Mesendoderm (in vitro differentiated cells): Measurements from ENCODE around the gene PRKD1.

ENCODE experiments used
- DNase-seq: peaks from one replicate; pipeline ENCODE4 v3.0.0; 2013
- H2AK5ac ChIP-seq: 2 replicates; pipeline ENCODE4 v1.6.1; 2013; ENCODE audit warnings: low read length, inconsistent platforms
- H2BK120ac ChIP-seq: 2 replicates; pipeline ENCODE4 v1.6.1; 2013; ENCODE audit warnings: low read depth, mild to moderate bottlenecking, low read length, moderate library complexity, mixed read lengths
- H2BK15ac ChIP-seq: replicated peaks from 2 replicates; pipeline ENCODE4 v1.6.1; 2013; ENCODE audit warnings: low read depth, mild to moderate bottlenecking, moderate library complexity
- H2BK5ac ChIP-seq: 2 replicates; pipeline ENCODE4 v1.6.1; 2013; ENCODE audit warnings: low read length, inconsistent platforms
- H3K18ac ChIP-seq: 2 replicates; pipeline ENCODE4 v1.6.1; 2013; ENCODE audit warnings: mild to moderate bottlenecking, low read length, mixed read lengths
- H3K23ac ChIP-seq: one replicate; pipeline ENCODE4 v1.6.1; 2013; ENCODE audit warnings: low read length
- H3K27ac ChIP-seq: 2 replicates; pipeline ENCODE4 v1.5.1; 2013; ENCODE audit warnings: low read depth, mild to moderate bottlenecking, inconsistent platforms, low read length, moderate library complexity
- H3K27me3 ChIP-seq: 2 replicates; pipeline ENCODE4 v1.6.1; 2013; ENCODE audit warnings: low read length, control low read depth, mild to moderate bottlenecking, inconsistent platforms; ENCODE audit not compliant: insufficient read depth, poor library complexity
- H3K36me3 ChIP-seq: 2 replicates; pipeline ENCODE4 v1.6.1; 2013; ENCODE audit warnings: low read length, inconsistent platforms; ENCODE audit not compliant: control insufficient read depth, insufficient read depth
- H3K4ac ChIP-seq: one replicate; pipeline ENCODE4 v1.6.1; 2013; ENCODE audit warnings: low read depth, mild to moderate bottlenecking, low read length, moderate library complexity
- H3K4me1 ChIP-seq: 2 replicates; pipeline ENCODE4 v1.6.1; 2013; ENCODE audit warnings: low read depth, low read length, inconsistent platforms; ENCODE audit not compliant: control insufficient read depth
- H3K4me2 ChIP-seq: 2 replicates; pipeline ENCODE4 v1.6.1; 2013; ENCODE audit warnings: low read length
- H3K4me3 ChIP-seq: 2 replicates; pipeline ENCODE4 v1.5.1; 2013; ENCODE audit warnings: mild to moderate bottlenecking, low read length
- H3K56ac ChIP-seq: one replicate; pipeline ENCODE4 v1.6.1; 2013; ENCODE audit warnings: low read length
- H3K79me1 ChIP-seq: 2 replicates; pipeline ENCODE4 v1.6.1; 2013; ENCODE audit warnings: low read length, inconsistent platforms
- H3K79me2 ChIP-seq: 2 replicates; pipeline ENCODE4 v1.6.1; 2013; ENCODE audit warnings: mild to moderate bottlenecking, low read length; ENCODE audit not compliant: control insufficient read depth, insufficient read depth
- H3K9ac ChIP-seq: 2 replicates; pipeline ENCODE4 v1.6.1; 2013; ENCODE audit warnings: low read length, inconsistent platforms
- H4K5ac ChIP-seq: one replicate; pipeline ENCODE4 v1.6.1; 2013; ENCODE audit warnings: low read length
- H4K8ac ChIP-seq: one replicate; pipeline ENCODE4 v1.6.1; 2013; ENCODE audit warnings: low read depth, mild to moderate bottlenecking, control low read depth, low read length, moderate library complexity
- WGBS: extraction: QIAGEN DNeasy Blood & Tissue Kit; methylation state at CpG from one replicate; pipeline ENCODE4 v1.1.7; 2013; ENCODE audit warnings: low lambda C conversion rate, missing lambda C conversion rate; ENCODE audit not compliant: insufficient coverage; ENCODE audit errors: extremely low coverage; 5-methylcytosine and 5-hydroxymethylcytosine counted together

Gene PRKD1

DNA sequence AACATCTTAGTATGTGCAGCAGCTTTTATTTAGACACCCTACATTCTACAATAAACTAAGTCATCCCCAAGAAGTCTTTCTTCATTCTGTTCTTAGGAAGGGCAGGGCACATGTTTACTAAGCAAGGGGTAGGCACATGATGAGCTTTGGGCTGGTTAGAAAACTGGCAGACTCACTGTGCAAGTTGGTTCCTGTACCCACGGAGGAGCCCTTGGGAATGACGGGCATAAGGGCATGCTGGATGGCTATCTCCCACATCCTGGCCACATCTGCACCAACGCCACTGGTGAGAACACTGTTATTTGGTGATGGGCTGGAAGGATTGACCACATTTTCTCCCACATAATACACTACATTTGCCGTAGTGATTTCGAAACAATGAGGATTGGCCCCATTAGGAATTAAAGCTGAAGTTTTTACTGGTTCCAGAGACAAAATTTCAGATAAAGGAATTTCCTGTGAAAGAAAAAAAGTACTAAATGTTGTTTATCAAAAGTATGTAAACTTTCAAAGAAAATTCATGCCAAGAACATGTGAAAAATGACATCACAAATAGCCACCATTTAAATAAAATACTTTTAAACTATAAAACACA lies 297.0 kb downstream of the PRKD1 start:
- DNase-seq, result no peak
- WGBS, result no CpG with 5 or more reads among the region's 5 CpGs
- no peaks in the 10 kb centered on the region for H3K4me1 ChIP-seq
- H2AK5ac ChIP-seq, result no peak overlapping the region
- no peaks in the 10 kb centered on the region for H3K27me3 ChIP-seq
- H4K5ac ChIP-seq, result no peak overlapping the region
- no peak overlapping the region for H4K8ac ChIP-seq
- no peak overlapping the region for H3K23ac ChIP-seq
- H2BK5ac ChIP-seq, result no peak overlapping the region
- H3K4me2 ChIP-seq, result no peak overlapping the region
- H3K79me2 ChIP-seq, result no peaks in the 10 kb centered on the region
- no peak overlapping the region for H3K4ac ChIP-seq
- no peak overlapping the region for H3K4me3 ChIP-seq
- H2BK15ac ChIP-seq, result no peak overlapping the region
- H3K79me1 ChIP-seq, result no peaks in the 10 kb centered on the region
- no peaks in the 10 kb centered on the region for H3K36me3 ChIP-seq
- H3K27ac ChIP-seq, result no peak overlapping the region
- H3K56ac ChIP-seq, result no peak overlapping the region
- H2BK120ac ChIP-seq, result no peak overlapping the region
- no peak overlapping the region for H3K9ac ChIP-seq
- no peak overlapping the region for H3K18ac ChIP-seq

DNA sequence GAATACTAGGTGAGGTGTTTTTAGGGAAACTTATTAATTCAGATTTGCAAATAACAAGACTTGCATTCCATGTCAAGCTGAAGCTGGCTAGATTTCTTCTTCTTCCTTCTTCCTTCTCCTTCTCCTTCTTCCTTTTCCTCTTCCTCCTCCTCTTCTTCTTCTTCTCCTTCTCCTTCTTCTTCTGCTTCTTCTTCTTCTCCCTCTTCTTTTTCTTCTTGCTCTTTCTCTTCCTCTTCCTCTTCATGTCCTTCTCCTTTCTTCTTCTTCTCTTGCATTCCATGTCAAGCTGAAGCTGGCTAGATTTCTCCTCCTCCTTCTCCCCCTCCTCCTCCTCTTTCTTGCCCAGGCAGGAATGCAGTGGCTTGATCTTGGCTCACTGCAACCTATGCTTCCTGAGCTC lies 297.8 kb downstream of the PRKD1 start:
- Histone ChIP-seq H3K36me3 (no peaks in the 10 kb centered on the region), H4K5ac (no peak overlapping the region), H3K4me1 (no peaks in the 10 kb centered on the region), H2BK5ac (no peak overlapping the region), H3K4me2 (no peak overlapping the region), H2BK120ac (no peak overlapping the region), H3K79me2 (no peaks in the 10 kb centered on the region), H2BK15ac (no peak overlapping the region), H4K8ac (no peak overlapping the region), H3K27me3 (no peaks in the 10 kb centered on the region), H3K27ac (no peak overlapping the region), H3K4me3 (no peak overlapping the region), H3K79me1 (no peaks in the 10 kb centered on the region), H2AK5ac (no peak overlapping the region), H3K23ac (no peak overlapping the region), H3K9ac (no peak overlapping the region), H3K56ac (no peak overlapping the region), H3K18ac (no peak overlapping the region), H3K4ac (no peak overlapping the region)
- DNase-seq, result no peak

DNA sequence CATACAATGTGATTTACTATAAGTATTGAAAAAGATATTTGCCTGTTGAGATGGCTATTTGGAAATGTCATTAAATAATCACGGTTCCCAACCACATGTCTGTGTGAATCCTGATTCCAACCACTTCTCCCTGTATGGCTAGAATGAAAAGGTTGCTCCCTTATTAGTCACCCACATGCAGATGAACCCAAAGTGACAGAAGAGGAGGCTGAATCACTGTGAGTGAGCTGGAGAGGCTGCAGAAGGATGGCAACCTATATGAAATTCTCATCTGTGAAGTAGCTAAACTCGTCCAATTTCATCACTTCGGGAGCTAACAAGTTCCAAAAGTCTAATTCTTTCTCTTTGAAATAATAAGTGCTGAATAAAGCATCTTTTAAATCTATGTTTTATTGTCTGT lies 300.5 kb downstream of the PRKD1 start:
- H4K5ac ChIP-seq, result no peak overlapping the region
- no peaks in the 10 kb centered on the region for H3K27me3 ChIP-seq
- H2AK5ac ChIP-seq, result no peak overlapping the region
- peak; percentile 42 for DNase-seq
- no peak overlapping the region for H3K18ac ChIP-seq
- no peak overlapping the region for H3K56ac ChIP-seq
- H4K8ac ChIP-seq, result no peak overlapping the region
- no peaks in the 10 kb centered on the region for H3K36me3 ChIP-seq
- H3K4ac ChIP-seq, result no peak overlapping the region
- no peak overlapping the region for H3K27ac ChIP-seq
- WGBS, result no CpG with 5 or more reads among the region's 3 CpGs
- H3K79me2 ChIP-seq, result no peaks in the 10 kb centered on the region
- H3K4me1 ChIP-seq, result no peaks in the 10 kb centered on the region
- H2BK5ac ChIP-seq, result no peak overlapping the region
- no peak overlapping the region for H3K4me2 ChIP-seq
- no peak overlapping the region for H3K9ac ChIP-seq
- H2BK120ac ChIP-seq, result no peak overlapping the region
- H3K23ac ChIP-seq, result no peak overlapping the region
- H2BK15ac ChIP-seq, result no peak overlapping the region
- H3K4me3 ChIP-seq, result no peak overlapping the region
- no peaks in the 10 kb centered on the region for H3K79me1 ChIP-seq

DNA sequence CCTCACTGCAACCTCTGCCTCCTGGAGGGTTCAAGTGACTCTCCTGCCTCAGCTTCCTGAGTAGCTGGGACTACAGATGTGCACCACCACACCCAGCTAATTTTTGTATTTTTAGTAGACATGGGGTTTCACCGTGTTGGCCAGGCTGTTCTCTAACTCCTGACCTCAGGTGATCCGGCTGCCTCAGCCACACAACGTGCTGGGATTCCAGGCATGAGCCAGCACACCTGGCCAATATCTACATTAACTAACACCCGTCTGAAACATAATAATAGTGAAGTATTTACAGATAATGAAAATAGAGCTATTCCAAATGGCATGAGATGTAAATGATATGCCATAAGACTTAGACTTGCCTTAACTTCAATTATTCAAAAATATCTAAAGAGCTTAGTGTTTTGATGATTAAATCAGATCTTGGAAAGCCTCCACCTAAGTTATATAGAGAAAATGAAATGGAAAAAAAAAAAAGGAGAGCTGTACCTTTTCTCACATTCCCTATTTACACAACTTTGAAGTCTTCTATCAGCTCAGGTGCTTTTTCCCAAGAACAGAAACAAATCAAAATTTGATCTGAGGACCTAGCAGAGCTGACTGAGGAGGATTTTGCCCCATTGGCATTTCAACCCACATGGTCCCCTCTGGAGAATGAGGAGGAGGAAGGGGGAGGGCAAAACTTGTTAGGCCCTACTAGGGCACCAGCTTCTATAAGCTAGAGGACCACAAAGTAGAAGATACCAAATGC lies 309.2 kb downstream of the PRKD1 start:
- no peak overlapping the region for H3K18ac ChIP-seq
- no peak overlapping the region for H3K23ac ChIP-seq
- H2BK120ac ChIP-seq, result no peak overlapping the region
- H3K79me1 ChIP-seq, result no peaks in the 10 kb centered on the region
- H3K4me3 ChIP-seq, result no peak overlapping the region
- no peak overlapping the region for H3K9ac ChIP-seq
- no peaks in the 10 kb centered on the region for H3K4me1 ChIP-seq
- H3K79me2 ChIP-seq, result no peaks in the 10 kb centered on the region
- H4K8ac ChIP-seq, result no peak overlapping the region
- no peak overlapping the region for H2BK15ac ChIP-seq
- no peak overlapping the region for H3K4ac ChIP-seq
- no peaks in the 10 kb centered on the region for H3K36me3 ChIP-seq
- no CpG with 5 or more reads among the region's 4 CpGs for WGBS
- no peak overlapping the region for H3K27ac ChIP-seq
- H2AK5ac ChIP-seq, result no peak overlapping the region
- H4K5ac ChIP-seq, result no peak overlapping the region
- no peaks in the 10 kb centered on the region for H3K27me3 ChIP-seq
- no peak overlapping the region for H3K4me2 ChIP-seq
- H2BK5ac ChIP-seq, result no peak overlapping the region
- H3K56ac ChIP-seq, result no peak overlapping the region
- no peak for DNase-seq

DNA sequence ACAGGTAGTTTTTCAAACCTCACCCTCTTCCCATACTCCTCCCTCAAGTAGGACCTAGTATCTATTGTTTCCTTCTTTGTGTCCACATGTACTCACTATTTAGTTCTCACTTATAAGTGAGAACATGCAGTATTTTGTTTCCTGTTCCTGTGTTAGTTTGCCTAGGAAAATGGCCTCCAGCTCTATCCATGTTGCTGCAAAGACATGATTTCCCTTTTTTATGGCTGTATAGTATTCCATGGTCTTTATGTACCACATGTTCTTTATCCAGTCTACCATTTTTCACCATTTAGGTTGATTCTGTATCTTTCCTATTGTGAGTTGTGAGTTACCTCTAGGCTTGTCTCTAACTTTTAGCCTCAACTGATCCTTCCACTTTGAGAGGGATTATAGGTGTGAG lies 310.7 kb downstream of the PRKD1 start:
- no peaks in the 10 kb centered on the region for H3K4me1 ChIP-seq
- no peak overlapping the region for H4K8ac ChIP-seq
- no peaks in the 10 kb centered on the region for H3K36me3 ChIP-seq
- no peak overlapping the region for H4K5ac ChIP-seq
- H3K27ac ChIP-seq, result no peak overlapping the region
- no peak overlapping the region for H2BK15ac ChIP-seq
- no peaks in the 10 kb centered on the region for H3K27me3 ChIP-seq
- H2BK5ac ChIP-seq, result no peak overlapping the region
- H3K18ac ChIP-seq, result no peak overlapping the region
- no peaks in the 10 kb centered on the region for H3K79me1 ChIP-seq
- H3K9ac ChIP-seq, result no peak overlapping the region
- no peaks in the 10 kb centered on the region for H3K79me2 ChIP-seq
- no peak overlapping the region for H2BK120ac ChIP-seq
- no peak overlapping the region for H3K56ac ChIP-seq
- no peak overlapping the region for H3K4me3 ChIP-seq
- no peak overlapping the region for H3K4ac ChIP-seq
- no peak overlapping the region for H2AK5ac ChIP-seq
- no peak for DNase-seq
- no peak overlapping the region for H3K4me2 ChIP-seq
- H3K23ac ChIP-seq, result no peak overlapping the region

DNA sequence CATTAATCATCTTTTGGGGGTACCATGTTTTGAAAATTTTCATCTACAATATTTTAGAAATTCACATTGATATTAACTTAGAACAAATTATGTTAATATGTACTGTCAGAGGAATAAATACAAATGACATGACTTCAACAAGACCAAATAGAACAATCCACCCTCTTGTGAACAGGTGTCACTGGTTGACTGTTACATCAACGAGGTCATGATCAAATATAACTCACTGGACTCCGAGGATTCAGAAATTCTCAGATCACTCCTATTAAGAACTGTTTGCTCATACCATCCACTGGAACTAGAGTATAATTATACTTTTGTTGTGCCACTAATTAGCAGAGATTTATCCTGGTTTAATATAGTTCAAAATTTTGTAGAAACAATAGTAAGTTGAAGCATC lies 318.8 kb downstream of the PRKD1 start:
- H4K5ac ChIP-seq, result no peak overlapping the region
- H3K4me3 ChIP-seq, result no peak overlapping the region
- H4K8ac ChIP-seq, result no peak overlapping the region
- H3K23ac ChIP-seq, result no peak overlapping the region
- WGBS, result no CpG with 5 or more reads among the region's 2 CpGs
- no peak overlapping the region for H3K18ac ChIP-seq
- H3K27ac ChIP-seq, result no peak overlapping the region
- no peaks in the 10 kb centered on the region for H3K36me3 ChIP-seq
- no peak for DNase-seq
- H3K79me1 ChIP-seq, result no peaks in the 10 kb centered on the region
- H3K9ac ChIP-seq, result no peak overlapping the region
- H3K56ac ChIP-seq, result no peak overlapping the region
- H3K4ac ChIP-seq, result no peak overlapping the region
- no peaks in the 10 kb centered on the region for H3K27me3 ChIP-seq
- H2BK120ac ChIP-seq, result no peak overlapping the region
- no peak overlapping the region for H2BK15ac ChIP-seq
- no peak overlapping the region for H2BK5ac ChIP-seq
- no peak overlapping the region for H3K4me2 ChIP-seq
- no peaks in the 10 kb centered on the region for H3K4me1 ChIP-seq
- no peaks in the 10 kb centered on the region for H3K79me2 ChIP-seq
- no peak overlapping the region for H2AK5ac ChIP-seq
